Measurements from ENCODE around the gene ADCYAP1R1.

GRCh38 chr7:31096198-31096876 lies 44.2 kb downstream of the ADCYAP1R1 start:
- TF ChIP-seq CTCF (IDR thresholded peaks at IDR 0.05; ENCODE audit: low read depth, low read length, poor library complexity, severe bottlenecking): no peak
- TF ChIP-seq EZH2phosphoT487 (IDR thresholded peaks at IDR 0.05; ENCODE audit: borderline replicate concordance, low read length): no peak

Measured in DOHH2 (cell line).